ENCODE results near the gene CSTF2T. TPM values are rescaled to one million over a fixed set of nuclear protein-coding genes. Genes with fewer than 3 reads are reported as not detected.

CSTF2T gene
- total and polyA plus RNA-seq, 2 donors (not counting 1 experiment from before 2014, with no cell fraction given), result 4.5 to 36.4 TPM

- Mint-ChIP-seq H3K4me3 (no peak overlapping the region), H3K27ac (no peak overlapping the region), H3K9me3 (ENCODE audit: insufficient read depth) (peaks cover 2% of the 10 kb centered on the region), H3K27me3 (peaks cover 9% of the 10 kb centered on the region), H3K4me1 (no peaks in the 10 kb centered on the region)
- intact Hi-C loops (cut with micrococcal nuclease), result no loop called here
- ChIA-PET POLR2A (no interaction called here), CTCF (no interaction called here)
- Histone ChIP-seq H3K9ac (ENCODE audit: low read length) (no peak overlapping the region), H3K27ac (ENCODE audit: low read length in 2 of 2) (no peak overlapping the region), H2AFZ (ENCODE audit: insufficient read depth, low read depth, low read length, poor library complexity, severe bottlenecking) (no peak overlapping the region), H4K20me1 (ENCODE audit: control insufficient read depth, insufficient read depth, low read length, poor library complexity, severe bottlenecking) (no peaks in the 10 kb centered on the region), H3K36me3 (replicated peaks in 1 of 2; ENCODE audit: control extremely low read depth in 1 of 2, control insufficient read depth in 1 of 2, extremely low read depth in 1 of 2, insufficient read depth in 2 of 2, low read length in 1 of 2) (no peaks in the 10 kb centered on the region), H3K4me1 (ENCODE audit: control insufficient read depth in 2 of 2, insufficient read depth in 2 of 2, low read length in 2 of 2) (no peaks in the 10 kb centered on the region), H3K27me3 (replicated peaks in 1 of 4; ENCODE audit: control extremely low read depth in 1 of 4, control insufficient read depth in 3 of 4, insufficient read depth in 4 of 4, low read length in 3 of 4) (peaks cover 0 to 3% (median under 1%) of the 10 kb centered on the region in 4 experiments), H3K9me3 (ENCODE audit: control extremely low read depth in 1 of 3, control insufficient read depth in 2 of 3, insufficient read depth in 1 of 3, low read length in 2 of 3) (no peaks in the 10 kb centered on the region), H3K79me2 (ENCODE audit: control insufficient read depth, insufficient read depth, low read length) (no peaks in the 10 kb centered on the region), H3K4me3 (ENCODE audit: control extremely low read depth in 1 of 5, extremely low read depth in 1 of 5, insufficient read depth in 1 of 5, low read depth in 2 of 5, low read length in 4 of 5) (no peak overlapping the region), H3K4me2 (replicated peaks; ENCODE audit: low read depth, low read length, poor library complexity, severe bottlenecking) (no peak overlapping the region)
- ATAC-seq (ENCODE audit: low read depth) (no peak), DNase-seq (no peak)
- WGBS (ENCODE audit: insufficient coverage), result no CpG with 5 or more reads among the region's 1 CpG
- TF ChIP-seq, protein P1, sequence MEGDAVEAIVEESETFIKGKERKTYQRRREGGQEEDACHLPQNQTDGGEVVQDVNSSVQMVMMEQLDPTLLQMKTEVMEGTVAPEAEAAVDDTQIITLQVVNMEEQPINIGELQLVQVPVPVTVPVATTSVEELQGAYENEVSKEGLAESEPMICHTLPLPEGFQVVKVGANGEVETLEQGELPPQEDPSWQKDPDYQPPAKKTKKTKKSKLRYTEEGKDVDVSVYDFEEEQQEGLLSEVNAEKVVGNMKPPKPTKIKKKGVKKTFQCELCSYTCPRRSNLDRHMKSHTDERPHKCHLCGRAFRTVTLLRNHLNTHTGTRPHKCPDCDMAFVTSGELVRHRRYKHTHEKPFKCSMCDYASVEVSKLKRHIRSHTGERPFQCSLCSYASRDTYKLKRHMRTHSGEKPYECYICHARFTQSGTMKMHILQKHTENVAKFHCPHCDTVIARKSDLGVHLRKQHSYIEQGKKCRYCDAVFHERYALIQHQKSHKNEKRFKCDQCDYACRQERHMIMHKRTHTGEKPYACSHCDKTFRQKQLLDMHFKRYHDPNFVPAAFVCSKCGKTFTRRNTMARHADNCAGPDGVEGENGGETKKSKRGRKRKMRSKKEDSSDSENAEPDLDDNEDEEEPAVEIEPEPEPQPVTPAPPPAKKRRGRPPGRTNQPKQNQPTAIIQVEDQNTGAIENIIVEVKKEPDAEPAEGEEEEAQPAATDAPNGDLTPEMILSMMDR (IDR thresholded peaks at IDR 0.05), result no peak
Measured at GRCh38 chr10:51687296-51687695, 12.1 kb downstream of the CSTF2T start.

GRCh38 chr10:51685768-51686167 lies 13.6 kb downstream of the CSTF2T start:
- ATAC-seq (ENCODE audit: low read depth) (no peak), DNase-seq (no peak)
- intact Hi-C loops (cut with micrococcal nuclease), result no loop called here
- POLR2A ChIA-PET, result no interaction called here
- Histone ChIP-seq H3K4me2 (replicated peaks; ENCODE audit: low read depth, low read length, poor library complexity, severe bottlenecking) (no peak overlapping the region), H4K20me1 (ENCODE audit: control insufficient read depth, insufficient read depth, low read length, poor library complexity, severe bottlenecking) (no peaks in the 10 kb centered on the region), H3K4me3 (ENCODE audit: control extremely low read depth in 1 of 5, extremely low read depth in 1 of 5, insufficient read depth in 1 of 5, low read depth in 2 of 5, low read length in 4 of 5) (no peak overlapping the region), H3K79me2 (ENCODE audit: control insufficient read depth, insufficient read depth, low read length) (no peaks in the 10 kb centered on the region), H3K27me3 (replicated peaks in 1 of 4; ENCODE audit: control extremely low read depth in 1 of 4, control insufficient read depth in 3 of 4, insufficient read depth in 4 of 4, low read length in 3 of 4) (peaks cover 0 to 4% (median 1%) of the 10 kb centered on the region in 4 experiments), H3K4me1 (ENCODE audit: control insufficient read depth in 2 of 2, insufficient read depth in 2 of 2, low read length in 2 of 2) (no peaks in the 10 kb centered on the region), H3K27ac (ENCODE audit: low read length in 2 of 2) (no peak overlapping the region), H3K36me3 (replicated peaks in 1 of 2; ENCODE audit: control extremely low read depth in 1 of 2, control insufficient read depth in 1 of 2, extremely low read depth in 1 of 2, insufficient read depth in 2 of 2, low read length in 1 of 2) (no peaks in the 10 kb centered on the region), H3K9ac (ENCODE audit: low read length) (no peak overlapping the region), H3K9me3 (ENCODE audit: control extremely low read depth in 1 of 3, control insufficient read depth in 2 of 3, insufficient read depth in 1 of 3, low read length in 2 of 3) (no peaks in the 10 kb centered on the region), H2AFZ (ENCODE audit: insufficient read depth, low read depth, low read length, poor library complexity, severe bottlenecking) (no peak overlapping the region)
- no CpG with 5 or more reads among the region's 2 CpGs for WGBS (ENCODE audit: insufficient coverage)
- no peak overlapping the region for H3K27ac Mint-ChIP-seq
- peaks cover 2% of the 10 kb centered on the region for H3K9me3 Mint-ChIP-seq (ENCODE audit: insufficient read depth)
- CTCF ChIA-PET, result no interaction called here
- no peak for TF ChIP-seq EZH2 (IDR thresholded peaks at IDR 0.05; ENCODE audit: borderline replicate concordance, insufficient read depth, low read depth, low read length, poor library complexity, severe bottlenecking)
- TF ChIP-seq, protein P1 (IDR thresholded peaks at IDR 0.05), result no peak
- H3K4me3 Mint-ChIP-seq, result no peak overlapping the region
- no peaks in the 10 kb centered on the region for H3K4me1 Mint-ChIP-seq
- H3K27me3 Mint-ChIP-seq, result peaks cover 12% of the 10 kb centered on the region

Measured in B cell (primary cell).